CD4-positive, alpha-beta T cell treated with Interleukin-6 at 100 ng/mL for 8 hours (primary cell): Measurements from ENCODE around the gene TPT1.
"Not testable (repeated sequence)": the region's sequence is repeated elsewhere in the genome, so short reads cannot be mapped to it uniquely, and the experiment has no call there.

Experiments used
- DNase-seq: peaks from one replicate; pipeline ENCODE4 v3.0.0-alpha.2; 2020; ENCODE audit warnings: mixed read lengths, low spot score

TPT1 gene

GRCh38 chr13:45302507-45302906 is 38.5 kb downstream of the TPT1 start:
- no peak for DNase-seq

- no peak for DNase-seq
These were observed 39.7 kb downstream of the TPT1 start for GRCh38 chr13:45301263-45301662.

GRCh38 chr13:45300190-45300985 is 40.6 kb downstream of the TPT1 start:
- DNase-seq: no peak

GRCh38 chr13:45299194-45299593 is 41.8 kb downstream of the TPT1 start:
- no peak for DNase-seq

GRCh38 chr13:45298550-45298949 is 42.4 kb downstream of the TPT1 start:
- DNase-seq: not testable (repeated sequence)

DNA sequence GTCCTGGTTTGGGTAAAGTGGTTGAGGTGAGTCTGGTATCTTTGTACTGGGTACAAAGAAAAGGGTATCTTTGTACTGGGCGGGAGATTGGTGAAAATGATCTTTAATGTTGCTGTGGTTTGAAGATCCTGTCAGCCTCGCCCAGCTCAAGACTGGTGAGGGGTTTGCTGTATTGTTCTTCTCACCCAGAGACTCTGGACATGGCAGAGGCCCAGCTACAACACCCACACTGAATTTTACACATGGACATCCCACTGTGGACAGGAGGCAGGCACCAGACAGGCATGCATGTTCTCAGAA is 42.8 kb downstream of the TPT1 start:
- DNase-seq: no peak

GRCh38 chr13:45297456-45298205 is 43.4 kb downstream of the TPT1 start:
- DNase-seq: peak; percentile 25

DNA sequence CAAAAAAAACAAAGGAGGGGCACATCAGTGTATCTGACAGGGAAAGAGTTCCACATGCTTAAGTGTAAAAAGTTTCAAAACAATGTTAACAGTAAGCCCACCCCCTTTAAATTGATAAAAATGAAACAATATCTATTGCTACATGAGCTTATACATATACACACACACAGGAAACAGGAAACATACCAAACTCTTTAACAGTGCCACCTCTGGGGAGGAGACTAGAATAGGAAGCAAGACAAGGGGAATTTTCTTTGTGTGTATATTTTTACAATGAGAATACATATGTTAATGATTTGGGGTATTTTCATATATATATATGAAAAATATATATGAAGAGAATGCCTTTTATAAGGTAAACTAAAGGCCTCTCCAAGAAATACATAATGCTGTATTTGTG is 44.7 kb downstream of the TPT1 start:
- DNase-seq: peak; percentile 7

DNA sequence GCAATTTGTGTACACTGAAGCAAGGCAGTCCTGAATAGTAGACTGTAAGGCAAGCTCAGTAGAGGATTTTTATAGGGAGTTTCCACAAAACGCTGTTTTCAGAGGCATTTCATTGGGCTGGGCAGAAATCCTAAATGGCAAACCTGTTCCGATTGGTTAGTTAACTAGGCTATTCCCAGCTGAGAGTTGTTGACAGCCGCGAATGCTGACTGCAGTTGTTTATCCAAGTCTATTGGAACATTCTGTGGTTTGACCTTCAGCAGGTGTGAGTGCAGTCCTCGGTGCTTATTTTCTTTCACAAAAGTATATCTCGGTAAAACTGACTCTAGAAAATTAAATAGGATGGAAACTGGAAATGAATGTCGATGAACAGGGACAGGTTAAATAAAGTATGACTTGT is 45.4 kb downstream of the TPT1 start:
- DNase-seq: no peak

DNA sequence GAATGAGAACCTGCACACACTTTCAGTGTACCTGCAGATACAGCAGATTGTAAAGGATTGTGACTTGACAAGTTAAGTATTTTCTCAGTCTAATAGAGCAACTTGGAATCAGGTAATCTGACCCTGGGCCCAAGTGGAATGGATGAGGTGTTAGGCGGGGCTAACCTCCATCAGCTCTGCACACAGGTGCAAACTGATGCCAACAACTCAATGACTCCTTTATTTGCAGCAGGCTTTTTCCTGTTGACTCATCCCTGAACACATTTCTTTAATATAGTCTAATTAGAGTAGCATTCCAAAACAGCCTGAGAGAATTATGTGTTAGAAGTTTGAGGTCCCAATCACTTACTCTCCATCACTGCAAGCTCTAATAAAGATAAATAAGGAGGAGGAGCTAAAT is 48.8 kb downstream of the TPT1 start:
- DNase-seq: no peak

GRCh38 chr13:45289936-45290563 is 50.9 kb downstream of the TPT1 start:
- no peak for DNase-seq
